ENCODE results near the gene ATP5F1E. TPM values are rescaled to one million over a fixed set of nuclear protein-coding genes. Genes with fewer than 3 reads are reported as not detected.
"Not testable (repeated sequence)": the region's sequence is repeated elsewhere in the genome, so short reads cannot be mapped to it uniquely, and the experiment has no call there.

Gene ATP5F1E
- total RNA-seq, 1 donor from 2014 or later = 132 TPM

DNA sequence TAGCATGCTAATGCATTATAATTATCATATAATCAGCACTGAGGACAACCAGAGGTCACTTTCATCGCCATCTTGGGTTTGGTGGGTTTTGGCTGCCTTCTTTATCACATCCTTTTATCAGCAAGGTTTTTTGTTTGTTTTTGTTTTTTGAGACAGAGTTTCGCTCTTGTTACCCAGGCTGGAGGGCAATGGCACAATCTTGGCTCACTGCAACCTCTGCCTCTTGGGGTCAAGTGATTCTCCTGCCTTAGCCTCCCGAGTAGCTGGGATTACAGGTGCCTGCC, 20.3 kb downstream of the ATP5F1E start:
- ATAC-seq; intact Hi-C loops (cut with DNase I); DNase-seq (ENCODE audit: missing footprints): not testable (repeated sequence)

DNA sequence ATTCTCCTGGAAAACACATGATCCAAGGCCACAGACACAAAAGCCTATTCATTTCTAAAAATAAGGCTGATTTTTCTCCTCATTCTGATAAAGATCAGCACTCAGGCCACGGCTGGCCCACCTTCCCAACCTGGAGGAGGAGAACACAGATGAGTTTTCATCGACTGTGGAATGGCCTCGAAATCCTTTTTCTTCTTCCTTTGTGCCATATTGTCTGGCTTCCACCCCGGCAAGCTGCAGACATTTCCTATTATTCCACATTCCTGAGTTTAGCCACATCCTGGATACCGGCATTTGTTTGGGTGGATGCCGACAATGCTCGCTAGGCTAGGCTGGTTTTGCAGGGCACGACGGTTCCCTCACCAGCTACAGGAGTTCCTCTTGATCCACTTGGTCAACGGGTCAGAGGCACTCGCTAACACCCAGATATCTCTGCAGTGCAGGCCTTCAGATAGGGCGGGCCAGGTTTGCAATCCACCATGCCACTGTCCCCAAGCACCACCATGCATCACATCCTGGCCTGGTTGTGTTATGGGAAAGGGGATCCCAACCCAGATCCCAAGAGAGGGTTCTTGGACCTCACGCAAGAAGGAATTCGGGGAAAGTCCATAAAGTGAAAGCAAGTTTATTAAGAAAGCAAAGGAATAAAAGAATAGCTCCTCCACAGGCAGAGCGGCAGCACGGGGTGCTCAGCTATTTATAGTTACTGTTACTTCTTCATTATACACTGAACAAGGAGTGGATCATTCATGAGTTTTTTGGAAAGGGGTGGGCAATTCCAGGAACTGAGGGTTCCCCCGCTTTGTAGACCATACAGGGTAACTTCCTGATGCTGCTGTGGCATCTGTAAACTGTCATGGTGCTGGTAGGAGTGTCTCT, 20.9 kb downstream of the ATP5F1E start:
- ATAC-seq = no peak
- intact Hi-C loops (cut with DNase I) = no loop called here
- no peak for DNase-seq (ENCODE audit: missing footprints)

DNA sequence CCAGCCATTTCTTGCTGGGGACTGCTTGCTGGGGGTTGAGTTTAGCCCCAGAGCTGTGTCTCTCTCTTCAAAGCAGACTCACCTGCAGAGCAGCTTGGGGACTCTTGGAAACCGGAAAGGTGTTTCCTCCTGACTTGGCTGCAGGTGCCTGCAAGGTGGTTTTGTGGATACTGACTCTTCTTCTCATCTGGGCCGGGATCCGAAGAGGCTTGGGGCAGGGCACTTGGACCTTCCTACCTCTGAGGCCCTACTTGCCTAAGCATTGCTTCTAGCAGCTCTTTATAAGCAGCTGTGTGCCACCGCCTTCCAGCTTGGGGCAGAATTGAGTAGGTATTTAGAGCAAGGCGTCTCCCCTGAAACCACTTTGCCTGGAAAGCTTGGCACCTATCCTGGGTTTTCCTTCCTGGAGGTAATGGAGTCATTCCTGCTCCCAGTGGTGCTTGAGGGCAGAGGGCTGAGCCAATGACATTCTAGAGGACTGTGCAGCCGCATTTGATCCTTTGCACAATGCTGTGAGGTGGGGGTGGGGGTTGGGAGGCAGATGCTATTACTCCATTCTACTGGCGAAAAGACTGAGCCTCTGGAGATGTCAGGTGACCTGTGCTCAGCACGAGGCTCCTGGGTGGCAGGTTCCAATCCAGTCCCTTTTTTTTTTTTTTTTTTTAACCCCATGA, 21.7 kb downstream of the ATP5F1E start:
- ATAC-seq (no peak), DNase-seq (ENCODE audit: missing footprints) (no peak)
- intact Hi-C loops (cut with DNase I) = no loop called here

DNA sequence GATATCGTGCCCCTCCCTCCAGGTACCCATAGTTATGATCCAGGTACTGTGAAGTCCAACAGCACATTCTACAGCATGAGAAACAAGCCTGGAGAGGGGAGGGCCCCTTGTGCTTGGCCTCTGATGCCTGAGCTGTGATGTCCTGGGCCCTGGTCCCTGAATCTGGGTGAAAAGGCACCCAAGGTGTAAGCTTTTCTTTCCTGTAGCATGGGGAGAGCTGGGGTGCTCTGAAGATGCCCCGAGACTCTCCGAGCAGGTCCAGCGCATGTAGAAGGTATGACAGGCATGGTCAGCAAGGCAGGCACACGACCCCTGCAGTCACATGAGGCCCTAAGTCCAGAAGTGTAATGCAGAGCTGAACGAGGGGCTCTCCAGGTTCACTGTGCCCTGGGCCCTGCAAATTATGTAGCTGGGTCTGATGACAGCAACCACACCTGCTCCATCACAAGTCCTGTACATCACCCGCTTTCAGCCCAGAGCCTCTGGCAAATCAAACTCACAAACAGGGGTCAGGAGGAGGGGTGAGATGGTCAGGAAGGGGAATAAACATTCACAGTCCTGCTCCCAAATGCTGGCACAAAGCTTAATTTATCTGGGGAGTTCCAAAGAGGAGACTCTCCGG, 23.3 kb downstream of the ATP5F1E start:
- intact Hi-C loops (cut with DNase I) = no loop called here
- ATAC-seq = no peak

DNA sequence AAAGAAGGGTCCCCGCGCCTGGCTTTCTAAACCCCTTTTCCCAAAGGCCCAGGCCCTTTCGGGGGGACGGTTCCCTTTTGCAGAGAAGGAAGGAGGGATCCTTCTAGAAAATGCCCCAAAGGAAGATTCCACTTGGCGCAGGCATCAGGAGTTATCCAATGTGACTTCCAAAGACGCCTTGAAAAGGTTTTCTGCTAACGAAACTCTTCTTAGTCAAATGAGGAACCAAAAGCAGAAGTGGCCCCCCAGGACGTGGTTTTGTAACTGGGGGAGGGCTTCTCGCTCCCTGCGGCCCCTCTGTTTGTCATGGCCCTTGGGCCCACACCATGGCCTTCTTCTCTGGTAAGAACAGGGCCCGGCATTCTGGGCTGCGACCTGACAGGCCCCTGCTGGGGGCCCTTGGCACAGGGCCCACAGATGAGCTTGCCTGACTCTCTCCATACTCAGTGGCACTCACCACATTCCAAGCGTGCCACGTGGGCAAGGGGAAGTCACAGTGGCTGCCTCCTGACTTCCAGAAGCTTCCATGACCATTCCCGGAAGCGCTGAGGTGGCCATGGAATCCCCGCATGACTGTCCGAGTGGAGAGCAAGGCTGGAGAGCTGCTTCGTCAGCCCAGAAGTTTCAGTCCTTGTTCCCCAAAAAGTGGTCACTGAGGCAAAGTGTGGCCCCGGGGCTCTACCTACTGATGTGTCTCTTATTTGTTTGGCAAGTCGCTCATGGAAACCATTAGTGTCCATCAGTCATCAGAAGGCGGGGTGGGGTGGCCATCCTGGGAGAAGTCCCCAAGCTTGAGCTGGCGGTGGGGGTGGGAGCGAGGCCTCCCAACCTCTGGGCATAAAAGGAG, 24.2 kb downstream of the ATP5F1E start:
- intact Hi-C loops (cut with DNase I) = no loop called here
- no peak for ATAC-seq
- DNase-seq (ENCODE audit: missing footprints) = peak; percentile 77

More for the DNA sequence above, 23.3 kb downstream of the ATP5F1E start:
- no peak for DNase-seq (ENCODE audit: missing footprints)

DNA sequence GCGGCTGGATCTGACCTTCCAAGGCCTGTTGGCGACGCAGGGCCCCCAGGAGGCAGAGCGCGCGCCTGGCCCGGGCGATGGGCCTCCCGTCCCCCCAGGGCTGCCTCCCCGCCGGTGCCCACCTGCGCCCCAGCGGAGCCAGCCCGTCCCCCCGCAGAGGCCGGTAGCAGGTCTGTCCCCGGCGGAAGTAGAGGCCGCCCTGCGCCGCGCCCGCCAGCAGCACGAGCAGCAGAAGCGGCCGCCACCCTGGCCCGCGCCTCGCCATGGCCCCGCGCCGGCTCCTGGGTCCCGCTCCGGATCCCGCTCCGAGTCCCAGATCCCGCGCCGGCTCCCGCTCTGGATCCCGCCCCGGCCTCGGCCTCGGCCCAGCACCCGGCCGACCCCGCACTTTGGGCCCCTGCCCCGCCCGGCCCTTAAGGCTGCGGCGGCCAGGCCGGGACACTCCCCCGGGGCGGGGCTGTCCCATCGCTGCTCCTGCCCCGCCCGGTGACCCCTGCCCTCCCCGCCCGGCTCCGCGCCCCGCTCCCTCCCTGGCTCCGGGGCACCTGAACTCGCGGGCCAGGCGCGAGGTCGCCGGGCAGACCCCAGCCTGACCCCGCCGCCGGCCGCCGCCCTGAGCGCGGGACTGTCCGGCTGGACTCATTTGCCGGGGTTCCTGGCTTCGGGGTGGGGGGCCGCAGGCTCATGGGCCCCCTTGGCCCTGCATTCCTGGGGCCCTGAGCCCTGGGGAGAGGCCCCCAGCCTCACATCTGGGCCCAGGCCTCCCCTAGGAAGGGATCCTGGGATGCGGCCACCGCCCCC, 25.1 kb downstream of the ATP5F1E start, which contains the start of gene CTSZ:
CTSZ (minus strand) TSS at position 391 of the 801 bp plus-strand sequence; CDS start at position 265, 126 bp downstream.
- intact Hi-C loops (cut with DNase I) = no loop called here
- DNase-seq (ENCODE audit: missing footprints) = peak; percentile 89
- peak; percentile 89 for ATAC-seq

DNA sequence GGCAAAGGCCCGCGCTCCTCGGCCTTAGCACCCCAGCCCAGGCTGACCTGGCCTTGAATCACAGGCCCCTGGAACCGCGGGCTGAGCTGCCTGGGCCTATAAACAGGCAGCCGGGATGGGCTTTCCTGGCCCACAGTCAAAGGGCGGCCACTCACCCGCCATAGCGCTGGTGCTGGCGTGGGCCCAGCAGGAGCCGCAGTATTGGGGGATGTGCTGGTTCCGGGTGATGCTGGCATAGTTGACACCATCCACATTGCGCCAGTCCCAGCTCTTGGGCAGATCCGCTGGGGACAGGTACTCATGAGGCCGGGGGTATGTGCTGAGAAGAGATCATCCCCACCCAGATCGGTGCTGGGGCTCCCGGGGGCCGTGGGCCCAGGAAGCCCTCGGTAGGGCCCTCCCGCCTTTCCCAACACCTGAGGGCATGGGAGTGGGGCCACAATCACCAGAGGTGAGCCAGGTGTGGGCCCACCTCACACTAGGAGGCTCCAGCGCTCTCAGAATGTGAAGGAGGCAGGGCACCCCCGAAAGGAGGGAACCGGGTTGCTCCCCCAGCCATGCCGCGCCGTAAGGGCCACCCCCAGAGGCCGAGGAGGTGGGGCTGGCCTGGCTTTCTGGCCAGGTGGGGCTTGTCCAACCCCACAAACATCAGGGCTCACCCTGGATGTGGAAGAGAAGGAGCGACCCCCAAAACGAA, 25.8 kb downstream of the ATP5F1E start:
- ATAC-seq (peak; percentile 2), DNase-seq (ENCODE audit: missing footprints) (no peak)
- intact Hi-C loops (cut with DNase I) = no loop called here

DNA sequence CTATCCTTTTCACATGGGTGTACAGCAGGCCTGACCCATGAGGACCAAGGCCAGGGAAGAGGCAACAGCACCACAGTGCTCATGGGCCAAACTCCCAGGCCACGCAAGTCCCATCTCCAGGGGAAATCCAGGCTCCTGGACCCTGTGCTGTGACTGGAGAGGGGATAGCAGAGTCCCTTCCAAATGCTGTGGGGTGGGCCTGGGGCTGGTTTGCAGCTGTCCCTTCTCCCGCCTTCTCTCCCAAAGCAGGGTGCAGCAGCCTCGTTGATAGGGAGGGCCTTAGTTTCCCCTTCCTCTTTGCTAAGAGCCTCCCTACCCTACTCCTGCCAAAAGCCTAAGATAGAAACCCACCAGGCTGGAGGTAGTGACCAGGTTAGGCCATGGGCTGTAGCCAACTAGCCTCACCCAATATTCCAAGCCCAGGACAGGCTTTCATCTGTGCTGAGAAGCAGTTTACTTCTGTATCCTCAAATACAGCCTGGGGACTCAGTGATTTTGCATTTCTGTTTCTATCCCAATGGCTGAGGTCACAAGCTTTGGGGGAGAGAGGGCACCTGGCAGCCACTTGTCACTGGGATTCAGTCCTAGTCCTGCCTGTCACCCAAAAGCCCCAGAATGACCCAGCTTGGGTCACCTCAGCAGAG, 26.5 kb downstream of the ATP5F1E start:
- ATAC-seq = no peak
- no peak for DNase-seq (ENCODE audit: missing footprints)
- intact Hi-C loops (cut with DNase I) = loop anchor here (2.0 kb wide), 1 partner anchor 23 kb away; no protein-coding TSS in a partner anchor

DNA sequence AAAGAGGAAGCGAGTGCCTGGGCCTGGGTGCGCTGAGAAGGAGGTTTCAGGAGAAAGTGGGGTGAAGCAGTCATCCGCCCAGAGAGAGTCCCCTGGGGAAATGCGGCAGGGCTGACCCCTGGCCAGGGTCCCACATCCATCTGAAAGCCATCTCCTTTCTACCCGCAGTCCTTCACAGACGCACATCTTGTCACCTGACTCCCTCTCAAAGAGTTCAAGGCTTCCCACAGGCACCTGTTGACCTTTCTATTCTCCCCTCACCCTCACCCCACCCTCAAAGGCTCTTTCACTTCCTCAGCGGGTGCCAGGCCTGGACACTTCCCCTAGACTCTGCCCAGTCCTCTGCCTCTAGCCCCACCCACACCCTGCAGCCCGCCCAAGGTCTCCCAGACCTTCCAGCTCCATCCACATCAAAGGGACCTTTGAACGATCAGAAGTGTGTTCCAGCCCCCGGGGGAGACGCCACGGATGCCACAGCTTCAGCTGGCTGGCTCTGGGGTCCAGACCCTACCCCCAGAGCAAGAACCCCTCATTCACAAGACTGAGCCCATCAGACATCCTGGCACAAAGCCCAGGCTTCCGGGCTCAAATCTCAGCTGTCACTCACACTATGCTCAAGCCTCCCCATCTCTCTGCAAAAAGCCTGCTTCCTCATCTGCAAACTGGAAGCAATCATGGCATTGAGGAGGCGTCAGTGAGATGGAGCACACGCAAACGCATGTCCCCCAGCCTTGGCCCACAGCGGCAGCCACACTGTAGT, 27.2 kb downstream of the ATP5F1E start:
- DNase-seq (ENCODE audit: missing footprints) = peak; percentile 82
- intact Hi-C loops (cut with DNase I) = loop anchor here (2.0 kb wide), 1 partner anchor 22 kb away; no protein-coding TSS in a partner anchor
- ATAC-seq = peak; percentile 61

DNA sequence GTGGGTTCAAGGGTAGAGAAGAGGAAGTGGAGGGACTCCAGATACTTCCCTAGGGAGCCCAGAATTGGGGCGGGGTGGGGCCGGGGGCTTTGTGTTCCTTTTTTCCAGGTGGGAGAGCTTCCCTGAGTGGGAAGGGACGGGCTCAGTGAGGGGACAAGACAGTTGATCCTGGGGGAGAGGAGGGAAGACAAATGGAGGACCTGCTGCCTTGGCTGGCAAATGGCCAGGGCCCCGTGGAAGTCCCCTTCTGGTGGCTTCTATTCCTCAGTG, 27.7 kb downstream of the ATP5F1E start:
- DNase-seq (ENCODE audit: missing footprints) (peak; percentile 85), ATAC-seq (no peak)
- intact Hi-C loops (cut with DNase I) = loop anchor here (2.0 kb wide), 1 partner anchor 22 kb away; no protein-coding TSS in a partner anchor

DNA sequence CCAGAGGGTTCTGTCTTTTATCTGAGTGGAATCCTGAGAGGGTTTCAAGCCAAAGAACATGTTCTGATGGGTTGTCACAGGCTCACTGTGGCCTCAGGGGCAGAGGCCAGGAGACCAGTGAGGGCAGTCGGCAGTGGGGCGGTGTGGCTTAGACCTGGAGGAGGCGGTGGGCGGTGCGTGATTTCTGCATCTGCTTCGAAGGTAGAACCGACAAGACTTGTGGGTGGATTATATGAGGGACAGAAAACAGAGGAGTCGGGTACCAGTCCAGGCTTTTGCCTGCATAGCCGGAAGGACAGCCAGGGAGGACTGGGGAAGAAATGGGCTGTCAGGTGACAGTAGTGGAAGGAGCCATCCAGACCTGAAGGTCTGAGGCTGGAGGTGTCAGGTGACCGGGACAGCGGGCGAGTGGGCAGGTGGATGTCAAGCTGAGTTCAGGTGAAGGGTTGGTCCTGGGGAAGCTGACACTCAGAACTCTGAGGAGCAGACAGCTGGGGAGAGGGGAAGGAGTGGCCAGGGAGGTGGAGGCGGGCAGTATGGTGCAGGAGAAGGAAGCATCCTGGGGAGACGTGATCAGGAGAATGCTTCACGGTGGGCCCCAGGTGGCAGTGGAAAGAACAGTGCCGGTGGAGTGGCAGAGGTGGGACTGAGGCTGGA, 28.2 kb downstream of the ATP5F1E start:
- DNase-seq (ENCODE audit: missing footprints) (no peak), ATAC-seq (no peak)
- intact Hi-C loops (cut with DNase I) = loop anchor here (2.0 kb wide), 1 partner anchor 21 kb away; no protein-coding TSS in a partner anchor

DNA sequence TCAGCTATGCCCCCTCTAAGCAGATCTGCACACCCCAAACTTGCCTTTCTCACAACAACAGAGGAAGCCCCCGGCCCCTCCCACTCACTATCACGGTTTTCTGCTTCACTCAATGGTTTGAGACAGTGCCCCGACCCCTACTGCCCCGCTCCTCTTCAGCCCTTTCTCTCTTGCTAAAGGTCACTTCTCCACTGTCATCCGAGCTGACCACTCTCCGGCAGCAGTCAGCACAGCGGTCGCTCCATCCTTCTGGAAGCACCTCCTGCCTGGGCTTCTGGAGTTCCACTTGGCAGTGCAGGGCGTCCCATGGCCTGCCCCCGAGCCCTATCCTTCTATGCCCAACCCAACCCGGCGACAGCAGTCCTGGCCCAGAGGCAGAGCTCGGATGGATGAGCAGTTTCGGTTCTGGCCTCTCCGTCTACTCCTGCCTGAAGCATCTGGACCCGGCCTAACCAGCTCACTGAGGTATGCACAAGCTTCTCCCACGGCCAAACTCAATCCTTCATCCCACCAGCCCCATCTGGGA, 29.2 kb downstream of the ATP5F1E start:
- intact Hi-C loops (cut with DNase I) = no loop called here
- DNase-seq (ENCODE audit: missing footprints) = no peak
- ATAC-seq = no peak

DNA sequence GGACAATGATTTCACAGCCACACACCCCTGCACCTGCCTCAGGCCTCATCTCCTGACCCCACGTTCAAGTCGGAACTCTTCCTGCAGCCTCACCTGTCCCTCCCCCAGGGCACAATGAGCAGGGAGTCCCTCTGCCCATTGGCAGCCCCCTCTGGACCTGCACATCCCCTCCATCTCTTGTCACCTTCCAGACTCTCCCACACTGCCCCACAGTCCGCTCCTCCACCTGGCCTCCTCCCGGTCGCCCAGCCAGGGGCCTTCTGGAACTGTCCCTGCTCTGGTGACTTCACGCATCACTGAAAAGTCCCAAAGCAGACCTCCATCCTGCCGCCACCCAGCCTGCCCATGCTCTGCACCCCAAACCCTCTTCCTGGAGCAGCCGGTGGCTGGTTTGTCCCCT, 29.7 kb downstream of the ATP5F1E start:
- DNase-seq (ENCODE audit: missing footprints) (no peak), ATAC-seq (no peak)
- intact Hi-C loops (cut with DNase I) = no loop called here

DNA sequence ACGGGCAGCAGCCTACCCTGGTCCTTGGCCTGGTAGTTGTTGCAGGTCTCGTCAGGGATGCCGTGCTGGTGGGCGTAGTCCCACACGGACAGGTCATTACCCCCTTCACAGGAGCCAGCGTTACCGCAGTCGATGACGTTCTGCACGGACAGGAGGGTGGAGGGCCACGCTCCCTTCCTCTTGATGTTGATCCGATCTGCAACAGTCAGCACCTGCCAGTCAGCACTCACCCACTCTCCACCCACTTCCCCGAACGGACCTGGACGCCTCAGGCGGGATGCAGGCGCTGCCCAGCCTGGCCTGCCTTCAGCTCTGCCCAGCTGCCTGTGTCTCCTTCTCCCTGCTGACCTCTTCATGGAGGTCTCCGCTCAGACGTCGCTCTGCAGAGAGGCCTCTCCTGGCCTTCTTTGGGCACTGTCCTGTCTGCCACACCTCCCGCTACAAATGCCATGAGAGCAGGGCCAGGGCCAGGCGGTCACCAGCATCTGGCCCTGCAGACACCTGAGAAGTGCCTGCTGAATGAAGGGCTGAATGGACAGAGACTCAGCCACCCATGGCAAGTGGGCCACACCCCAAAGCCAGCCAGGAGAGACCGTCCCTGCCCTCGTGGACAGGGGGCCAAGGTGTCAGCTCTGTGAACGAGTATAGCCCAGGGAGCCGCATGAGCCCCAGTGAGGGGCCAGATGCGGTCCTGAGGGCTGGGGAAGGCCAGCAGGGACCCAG, 30.5 kb downstream of the ATP5F1E start:
- ATAC-seq = no peak
- intact Hi-C loops (cut with DNase I) = no loop called here

DNA sequence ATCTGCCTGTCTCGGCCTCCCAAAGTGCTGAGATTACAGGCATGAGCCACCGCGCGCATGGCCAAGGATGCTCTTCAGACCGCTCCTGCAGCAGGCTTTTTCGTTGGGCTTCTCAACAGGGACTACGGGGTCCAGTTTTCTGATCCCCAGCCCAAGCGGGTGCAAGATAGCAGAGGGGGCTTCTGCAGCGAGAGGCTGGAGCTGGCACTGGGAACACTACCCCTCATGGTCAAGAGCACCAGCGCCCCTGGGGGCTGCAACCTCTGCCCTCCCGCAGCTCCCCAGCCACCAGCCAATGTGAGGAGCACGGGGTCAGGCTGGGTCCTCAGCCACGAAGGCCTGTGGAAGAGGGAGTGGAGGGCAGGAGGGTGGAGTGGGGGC, 31.1 kb downstream of the ATP5F1E start:
- DNase-seq (ENCODE audit: missing footprints) = no peak
- intact Hi-C loops (cut with DNase I) = no loop called here
- ATAC-seq = no peak

More for the DNA sequence above, 30.5 kb downstream of the ATP5F1E start:
- DNase-seq (ENCODE audit: missing footprints) = no peak

All from Right ventricle myocardium inferior (tissue), 1 donor.